ENCODE measurements around the gene HCFC1.

HCFC1 gene

GRCh38 chrX:153953342-153953830 is 18.2 kb downstream of the HCFC1 start:
- H3K27ac ChIP-seq (ENCODE audit: low read depth, low read length): no peak overlapping the region
- peaks cover 86% of the 10 kb centered on the region for H3K36me3 ChIP-seq (ENCODE audit: control insufficient read depth, low read length)
- H3K9me3 ChIP-seq (ENCODE audit: control insufficient read depth, insufficient read depth, low read length): no peaks in the 10 kb centered on the region
- H3F3A ChIP-seq (ENCODE audit: control insufficient read depth, insufficient read depth): no peaks in the 10 kb centered on the region; the same call in 1 of the 2 replicates
- H3K4me3 ChIP-seq (ENCODE audit: low read length): no peak overlapping the region
- H3K9me2 ChIP-seq (replicated peaks; ENCODE audit: control insufficient read depth, low read length): no peaks in the 10 kb centered on the region
- no peaks in the 10 kb centered on the region for H3K27me3 ChIP-seq (ENCODE audit: control insufficient read depth, low read length)
- no peaks in the 10 kb centered on the region for H3K4me1 ChIP-seq (ENCODE audit: control insufficient read depth, low read length)
- no peaks in the 10 kb centered on the region for H3K79me2 ChIP-seq (ENCODE audit: control insufficient read depth, low read length)
- no peaks in the 10 kb centered on the region for H4K20me1 ChIP-seq (ENCODE audit: control insufficient read depth, insufficient read depth, low read depth, low read length)
- TF ChIP-seq CTCF (IDR thresholded peaks at IDR 0.05; ENCODE audit: low read depth, low read length, poor library complexity, severe bottlenecking): peak; percentile 76
- TF ChIP-seq EZH2phosphoT487 (IDR thresholded peaks at IDR 0.05; ENCODE audit: borderline replicate concordance, low read length): no peak
- H3K4me2 ChIP-seq (ENCODE audit: low read length): no peak overlapping the region

- H4K20me1 ChIP-seq (ENCODE audit: control insufficient read depth, insufficient read depth, low read depth, low read length): no peaks in the 10 kb centered on the region
- H3K4me1 ChIP-seq (ENCODE audit: control insufficient read depth, low read length): no peaks in the 10 kb centered on the region
- H3K79me2 ChIP-seq (ENCODE audit: control insufficient read depth, low read length): no peaks in the 10 kb centered on the region
- no peak overlapping the region for H3K4me2 ChIP-seq (ENCODE audit: low read length)
- peaks cover 84% of the 10 kb centered on the region for H3K36me3 ChIP-seq (ENCODE audit: control insufficient read depth, low read length)
- no peak for TF ChIP-seq CTCF (IDR thresholded peaks at IDR 0.05; ENCODE audit: low read depth, low read length, poor library complexity, severe bottlenecking)
- H3K27me3 ChIP-seq (ENCODE audit: control insufficient read depth, low read length): no peaks in the 10 kb centered on the region
- no peaks in the 10 kb centered on the region for H3K9me3 ChIP-seq (ENCODE audit: control insufficient read depth, insufficient read depth, low read length)
- H3F3A ChIP-seq (ENCODE audit: control insufficient read depth, insufficient read depth): peaks cover 4% of the 10 kb centered on the region; the same call in 1 of the 2 replicates
- H3K9me2 ChIP-seq (replicated peaks; ENCODE audit: control insufficient read depth, low read length): no peaks in the 10 kb centered on the region
- H3K4me3 ChIP-seq (ENCODE audit: low read length): no peak overlapping the region
- no peak overlapping the region for H3K27ac ChIP-seq (ENCODE audit: low read depth, low read length)
These were observed 19.1 kb downstream of the HCFC1 start for GRCh38 chrX:153952373-153953026.

- no peaks in the 10 kb centered on the region for H3K79me2 ChIP-seq (ENCODE audit: control insufficient read depth, low read length)
- H3K4me3 ChIP-seq (ENCODE audit: low read length): no peak overlapping the region
- H3K36me3 ChIP-seq (ENCODE audit: control insufficient read depth, low read length): peaks cover 83% of the 10 kb centered on the region
- no peaks in the 10 kb centered on the region for H3K27me3 ChIP-seq (ENCODE audit: control insufficient read depth, low read length)
- H3K27ac ChIP-seq (ENCODE audit: low read depth, low read length): no peak overlapping the region
- TF ChIP-seq EZH2phosphoT487 (IDR thresholded peaks at IDR 0.05; ENCODE audit: borderline replicate concordance, low read length) (no peak), CTCF (IDR thresholded peaks at IDR 0.05; ENCODE audit: low read depth, low read length, poor library complexity, severe bottlenecking) (no peak)
- no peaks in the 10 kb centered on the region for H3K4me1 ChIP-seq (ENCODE audit: control insufficient read depth, low read length)
- H4K20me1 ChIP-seq (ENCODE audit: control insufficient read depth, insufficient read depth, low read depth, low read length): no peaks in the 10 kb centered on the region; the same call in 1 of the 2 replicates
- peaks cover 5% of the 10 kb centered on the region; the same call in 1 of the 2 replicates for H3F3A ChIP-seq (ENCODE audit: control insufficient read depth, insufficient read depth)
- H3K4me2 ChIP-seq (ENCODE audit: low read length): no peak overlapping the region
- H3K9me2 ChIP-seq (replicated peaks; ENCODE audit: control insufficient read depth, low read length): no peaks in the 10 kb centered on the region
- no peaks in the 10 kb centered on the region for H3K9me3 ChIP-seq (ENCODE audit: control insufficient read depth, insufficient read depth, low read length)
These were observed 19.8 kb downstream of the HCFC1 start for GRCh38 chrX:153951683-153952372.
